ENCODE measurements around the gene MRPL55.

The MRPL55 gene

GRCh38 chr1:228083871-228084278, 25.2 kb downstream of the MRPL55 start:
- H3K4me3 Mint-ChIP-seq = peak overlapping the region; percentile 96
- H3K27ac Mint-ChIP-seq = peak overlapping the region; percentile 99
- no peaks in the 10 kb centered on the region for H3K9me3 Mint-ChIP-seq
- no peak for TF ChIP-seq CTCF (IDR thresholded peaks at IDR 0.05)
- H3K27me3 Mint-ChIP-seq (ENCODE audit: low read depth, poor library complexity) = no peaks in the 10 kb centered on the region
- H3K4me1 Mint-ChIP-seq = peaks cover 68% of the 10 kb centered on the region
- peaks cover 15% of the 10 kb centered on the region for H3K36me3 Mint-ChIP-seq (ENCODE audit: low read depth)
- no peak for DNase-seq

- DNase-seq = peak; percentile 43
- TF ChIP-seq CTCF (IDR thresholded peaks at IDR 0.05) = no peak
- H3K27me3 Mint-ChIP-seq (ENCODE audit: low read depth, poor library complexity) = no peaks in the 10 kb centered on the region
- H3K4me3 Mint-ChIP-seq = peak overlapping the region; percentile 96
- H3K9me3 Mint-ChIP-seq = no peaks in the 10 kb centered on the region
- peak overlapping the region; percentile 99 for H3K27ac Mint-ChIP-seq
- peaks cover 11% of the 10 kb centered on the region for H3K36me3 Mint-ChIP-seq (ENCODE audit: low read depth)
- H3K4me1 Mint-ChIP-seq = peaks cover 65% of the 10 kb centered on the region
Observed at GRCh38 chr1:228082918-228083870, 25.9 kb downstream of the MRPL55 start.

GRCh38 chr1:228082214-228082917, 26.7 kb downstream of the MRPL55 start, which contains the start of gene ARF1:
ARF1 (plus strand) TSS chr1:228082708; CDS start chr1:228097115, 14,407 bp downstream.
- Mint-ChIP-seq H3K27ac (peak within 1 kb of the TSS; percentile 99), H3K4me3 (peak within 1 kb of the TSS; percentile 96), H3K36me3 (ENCODE audit: low read depth) (peaks cover 5% of the 10 kb centered on the region), H3K27me3 (ENCODE audit: low read depth, poor library complexity) (no peaks in the 10 kb centered on the region), H3K4me1 (peaks cover 61% of the 10 kb centered on the region), H3K9me3 (no peaks in the 10 kb centered on the region)
- peak; percentile 95 for DNase-seq
- no peak for TF ChIP-seq CTCF (IDR thresholded peaks at IDR 0.05)

- H3K4me3 Mint-ChIP-seq = peak overlapping the region; percentile 81
- H3K9me3 Mint-ChIP-seq = no peaks in the 10 kb centered on the region
- H3K27ac Mint-ChIP-seq = peak overlapping the region; percentile 82
- H3K4me1 Mint-ChIP-seq = peaks cover 56% of the 10 kb centered on the region
- H3K27me3 Mint-ChIP-seq (ENCODE audit: low read depth, poor library complexity) = no peaks in the 10 kb centered on the region
- TF ChIP-seq CTCF (IDR thresholded peaks at IDR 0.05) = no peak
- DNase-seq = peak; percentile 40
- peaks cover 3% of the 10 kb centered on the region for H3K36me3 Mint-ChIP-seq (ENCODE audit: low read depth)
Observed at GRCh38 chr1:228081578-228082213, 27.4 kb downstream of the MRPL55 start.

GRCh38 chr1:228081144-228081543, 28.0 kb downstream of the MRPL55 start:
- H3K36me3 Mint-ChIP-seq (ENCODE audit: low read depth) = no peaks in the 10 kb centered on the region
- H3K27ac Mint-ChIP-seq = peak overlapping the region; percentile 39
- H3K4me3 Mint-ChIP-seq = peak overlapping the region; percentile 81
- TF ChIP-seq CTCF (IDR thresholded peaks at IDR 0.05) = no peak
- no peak for DNase-seq
- H3K27me3 Mint-ChIP-seq (ENCODE audit: low read depth, poor library complexity) = no peaks in the 10 kb centered on the region
- peaks cover 52% of the 10 kb centered on the region for H3K4me1 Mint-ChIP-seq
- H3K9me3 Mint-ChIP-seq = no peaks in the 10 kb centered on the region

Measured in nephron progenitor cell (in vitro differentiated cells).